ENCODE measurements around the gene CCDC54.

GRCh38 chr3:107395066-107395465 lies 17.8 kb downstream of the CCDC54 start:
- TF ChIP-seq CTCF (IDR thresholded peaks at IDR 0.05) = no peak
- TF ChIP-seq POLR2A (IDR thresholded peaks at IDR 0.05) = no peak
